Measurements from ENCODE around the gene DST. TPM values are rescaled to one million over a fixed set of nuclear protein-coding genes. Genes with fewer than 3 reads are reported as not detected.

DST gene
- total RNA-seq, 1 experiment from 2014 or later, result 91.9 TPM

- Histone ChIP-seq H3K4me2 (ENCODE audit: insufficient read depth, insufficient read length, low read length) (no peak overlapping the region), H3K4me1 (ENCODE audit: insufficient read depth, low read length) (peaks cover 10% of the 10 kb centered on the region), H2BK5ac (ENCODE audit: insufficient read length, low read length) (no peak overlapping the region), H2AFZ (ENCODE audit: low read length) (no peak overlapping the region), H3K79me2 (ENCODE audit: insufficient read depth, low read length) (no peaks in the 10 kb centered on the region), H4K5ac (ENCODE audit: insufficient read length, low read depth, low read length) (no peak overlapping the region), H3K79me1 (ENCODE audit: insufficient read depth, low read depth, low read length, poor library complexity, severe bottlenecking) (no peaks in the 10 kb centered on the region), H3K9ac (ENCODE audit: extremely low read depth, insufficient read length, low read length) (no peak overlapping the region), H3K27ac (ENCODE audit: insufficient read length, low read depth, low read length) (no peak overlapping the region), H4K8ac (replicated peaks; ENCODE audit: insufficient read length, low read depth, low read length) (no peak overlapping the region), H3K56ac (ENCODE audit: insufficient read length, low read depth, low read length) (no peak overlapping the region), H3K23me2 (ENCODE audit: insufficient read length, low read depth, low read length, poor library complexity, severe bottlenecking) (no peaks in the 10 kb centered on the region), H4K91ac (ENCODE audit: insufficient read length, low read depth, low read length) (no peak overlapping the region), H3K23ac (ENCODE audit: insufficient read length, low read depth, low read length) (no peak overlapping the region), H3K18ac (ENCODE audit: insufficient read length, low read depth, low read length) (no peak overlapping the region), H2BK12ac (ENCODE audit: insufficient read length, low read depth, low read length) (no peak overlapping the region), H2BK15ac (ENCODE audit: low read depth, low read length) (no peak overlapping the region), H2BK20ac (ENCODE audit: low read depth, low read length, poor library complexity, severe bottlenecking) (no peak overlapping the region), H3K14ac (ENCODE audit: insufficient read depth, low read length) (no peak overlapping the region), H2AK5ac (ENCODE audit: insufficient read length, low read length) (no peak overlapping the region), H3T11ph (ENCODE audit: low read length) (no peak overlapping the region), H3K4ac (ENCODE audit: low read depth, low read length) (no peak overlapping the region), H2BK120ac (ENCODE audit: low read depth, low read length, poor library complexity, severe bottlenecking) (no peak overlapping the region), H3K27me3 (ENCODE audit: insufficient read depth, low read length) (no peaks in the 10 kb centered on the region), H4K20me1 (ENCODE audit: control insufficient read depth, insufficient read depth, insufficient read length) (no peaks in the 10 kb centered on the region), H3K9me3 (ENCODE audit: control insufficient read depth, low read depth, low read length) (no peaks in the 10 kb centered on the region)
- no peak for DNase-seq
- Mint-ChIP-seq H3K9me3 (no peaks in the 10 kb centered on the region), H3K27me3 (ENCODE audit: low read depth) (no peaks in the 10 kb centered on the region), H3K4me1 (peaks cover 60 to 66% of the 10 kb centered on the region in 2 experiments), H3K27ac (peak overlapping the region in 2 of 3 experiments; percentile 89 to 97; a peak in 3 of 7 replicates), H3K4me3 (peak overlapping the region in 1 of 2 experiments; percentile 18; a peak in 1 of 5 replicates), H3K36me3 (ENCODE audit: insufficient read depth in 1 of 3, low read depth in 3 of 3) (peaks cover 14 to 30% (median 28%) of the 10 kb centered on the region in 3 experiments; a peak in 6 of 7 replicates)
- no peak for TF ChIP-seq CTCF (conservative IDR thresholded peaks at IDR 0.05)
- WGBS (ENCODE audit: extremely low coverage, insufficient read length, low lambda C conversion rate), result no CpG with 5 or more reads among the region's 2 CpGs
Observed at GRCh38 chr6:56521976-56522375, 120.7 kb downstream of the DST start.
